WTC11 (cell line): ENCODE measurements around the gene COPZ2.

ENCODE experiments used
- TCF7 ChIP-seq: sonication (generic); formaldehyde crosslinking; IDR thresholded peaks from 2 replicates; pipeline ENCODE4 v1.8.0; 2022; ENCODE audit warnings: mild to moderate bottlenecking, low read depth, missing genetic modification reagents, moderate library complexity
- TF ChIP-seq, protein P1 (sequence below): sonication (generic); formaldehyde crosslinking; IDR thresholded peaks from 2 replicates; pipeline ENCODE4 v1.8.0; 2022; ENCODE audit warnings: mild to moderate bottlenecking, missing genetic modification reagents
- TF ChIP-seq, protein P2 (sequence below): sonication (generic); formaldehyde crosslinking; IDR thresholded peaks from 2 replicates; pipeline ENCODE4 v1.8.1; 2022; ENCODE audit warnings: mild to moderate bottlenecking, moderate library complexity, missing genetic modification reagents

DNA sequence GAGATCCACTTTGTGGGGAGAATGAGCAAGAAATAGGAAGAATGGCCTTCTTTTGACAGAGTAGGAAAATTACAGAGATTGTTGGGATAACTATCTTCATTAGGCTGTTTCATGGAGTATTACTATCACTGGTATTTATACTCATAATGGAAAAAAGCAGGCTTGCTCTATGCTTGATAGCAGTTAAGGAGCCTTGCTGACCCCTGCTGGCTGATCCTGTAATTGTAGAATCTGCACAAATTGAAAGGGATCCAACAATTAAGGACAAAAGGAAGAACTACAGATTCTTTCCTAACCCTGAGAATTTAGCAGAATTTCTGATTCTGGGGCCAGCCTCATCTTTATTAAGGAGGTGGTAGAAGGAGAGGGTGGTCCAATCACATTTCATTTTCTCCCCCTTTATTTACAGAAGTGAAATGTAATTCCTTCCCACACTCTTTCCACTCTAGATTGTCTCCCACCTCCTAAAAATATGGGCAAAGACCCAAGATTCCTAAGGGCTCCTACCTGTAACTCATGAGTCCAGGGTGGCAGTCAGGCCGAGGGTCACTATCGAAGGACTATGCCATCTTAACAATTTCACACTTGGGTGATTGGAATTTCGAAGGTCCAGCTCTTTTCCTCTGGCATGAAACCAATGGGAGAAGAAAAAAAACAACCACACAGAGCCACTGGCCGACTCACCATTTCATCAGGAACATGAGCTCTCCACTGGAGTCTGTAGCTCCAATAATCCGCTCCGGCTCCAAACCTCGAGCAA is 36.9 kb upstream of the COPZ2 start:
- no peak for TF ChIP-seq TCF7 (CRISPR knock-in tag)
- TF ChIP-seq, protein P1, sequence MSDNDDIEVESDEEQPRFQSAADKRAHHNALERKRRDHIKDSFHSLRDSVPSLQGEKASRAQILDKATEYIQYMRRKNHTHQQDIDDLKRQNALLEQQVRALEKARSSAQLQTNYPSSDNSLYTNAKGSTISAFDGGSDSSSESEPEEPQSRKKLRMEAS (CRISPR knock-in tag) = no peak
- TF ChIP-seq, protein P2, sequence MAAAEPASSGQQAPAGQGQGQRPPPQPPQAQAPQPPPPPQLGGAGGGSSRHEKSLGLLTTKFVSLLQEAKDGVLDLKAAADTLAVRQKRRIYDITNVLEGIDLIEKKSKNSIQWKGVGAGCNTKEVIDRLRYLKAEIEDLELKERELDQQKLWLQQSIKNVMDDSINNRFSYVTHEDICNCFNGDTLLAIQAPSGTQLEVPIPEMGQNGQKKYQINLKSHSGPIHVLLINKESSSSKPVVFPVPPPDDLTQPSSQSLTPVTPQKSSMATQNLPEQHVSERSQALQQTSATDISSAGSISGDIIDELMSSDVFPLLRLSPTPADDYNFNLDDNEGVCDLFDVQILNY = no peak
